Measurements from ENCODE around the gene ACTG1.
A peak's percentile ranks its signal among the peaks of the same experiment; 100 is the strongest.

The ACTG1 gene

GRCh38 chr17:81524865-81525159, 12.2 kb upstream of the ACTG1 start:
- TF ChIP-seq, protein P1, sequence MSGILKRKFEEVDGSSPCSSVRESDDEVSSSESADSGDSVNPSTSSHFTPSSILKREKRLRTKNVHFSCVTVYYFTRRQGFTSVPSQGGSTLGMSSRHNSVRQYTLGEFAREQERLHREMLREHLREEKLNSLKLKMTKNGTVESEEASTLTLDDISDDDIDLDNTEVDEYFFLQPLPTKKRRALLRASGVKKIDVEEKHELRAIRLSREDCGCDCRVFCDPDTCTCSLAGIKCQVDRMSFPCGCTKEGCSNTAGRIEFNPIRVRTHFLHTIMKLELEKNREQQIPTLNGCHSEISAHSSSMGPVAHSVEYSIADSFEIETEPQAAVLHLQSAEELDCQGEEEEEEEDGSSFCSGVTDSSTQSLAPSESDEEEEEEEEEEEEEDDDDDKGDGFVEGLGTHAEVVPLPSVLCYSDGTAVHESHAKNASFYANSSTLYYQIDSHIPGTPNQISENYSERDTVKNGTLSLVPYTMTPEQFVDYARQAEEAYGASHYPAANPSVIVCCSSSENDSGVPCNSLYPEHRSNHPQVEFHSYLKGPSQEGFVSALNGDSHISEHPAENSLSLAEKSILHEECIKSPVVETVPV (CRISPR knock-in tag; IDR thresholded peaks at IDR 0.05), result no peak
- TF ChIP-seq ZC3H10 (CRISPR knock-in tag; IDR thresholded peaks at IDR 0.05), result no peak
- no peak for TF ChIP-seq ZNF70 (CRISPR knock-in tag; IDR thresholded peaks at IDR 0.05)
- no peak for TF ChIP-seq TCF4 (CRISPR knock-in tag; IDR thresholded peaks at IDR 0.05; ENCODE audit: borderline replicate concordance)
- no peak for TF ChIP-seq SNAI2 (CRISPR knock-in tag; IDR thresholded peaks at IDR 0.05)
- TF ChIP-seq CSDC2 (CRISPR knock-in tag; IDR thresholded peaks at IDR 0.05), result no peak
- no peak for TF ChIP-seq GLIS3 (CRISPR knock-in tag; IDR thresholded peaks at IDR 0.05)
- no peak for TF ChIP-seq ARNTL (CRISPR knock-in tag; IDR thresholded peaks at IDR 0.05; ENCODE audit: borderline replicate concordance, low read depth)
- TF ChIP-seq ZFP3 (CRISPR knock-in tag; IDR thresholded peaks at IDR 0.05), result no peak
- no peak for TF ChIP-seq ZFP30 (CRISPR knock-in tag; IDR thresholded peaks at IDR 0.05)
- no peak for TF ChIP-seq TOX (CRISPR knock-in tag; IDR thresholded peaks at IDR 0.05; ENCODE audit: borderline replicate concordance)
- no peak for TF ChIP-seq ISL1 (CRISPR knock-in tag; IDR thresholded peaks at IDR 0.05)
- no peak for TF ChIP-seq POU6F1 (CRISPR knock-in tag; IDR thresholded peaks at IDR 0.05; ENCODE audit: borderline replicate concordance, low read depth)
- TF ChIP-seq ZNF8 (CRISPR knock-in tag; IDR thresholded peaks at IDR 0.05), result no peak
- TF ChIP-seq PPARA (CRISPR knock-in tag; IDR thresholded peaks at IDR 0.05; ENCODE audit: borderline replicate concordance), result no peak
- ATAC-seq, result no peak

DNA sequence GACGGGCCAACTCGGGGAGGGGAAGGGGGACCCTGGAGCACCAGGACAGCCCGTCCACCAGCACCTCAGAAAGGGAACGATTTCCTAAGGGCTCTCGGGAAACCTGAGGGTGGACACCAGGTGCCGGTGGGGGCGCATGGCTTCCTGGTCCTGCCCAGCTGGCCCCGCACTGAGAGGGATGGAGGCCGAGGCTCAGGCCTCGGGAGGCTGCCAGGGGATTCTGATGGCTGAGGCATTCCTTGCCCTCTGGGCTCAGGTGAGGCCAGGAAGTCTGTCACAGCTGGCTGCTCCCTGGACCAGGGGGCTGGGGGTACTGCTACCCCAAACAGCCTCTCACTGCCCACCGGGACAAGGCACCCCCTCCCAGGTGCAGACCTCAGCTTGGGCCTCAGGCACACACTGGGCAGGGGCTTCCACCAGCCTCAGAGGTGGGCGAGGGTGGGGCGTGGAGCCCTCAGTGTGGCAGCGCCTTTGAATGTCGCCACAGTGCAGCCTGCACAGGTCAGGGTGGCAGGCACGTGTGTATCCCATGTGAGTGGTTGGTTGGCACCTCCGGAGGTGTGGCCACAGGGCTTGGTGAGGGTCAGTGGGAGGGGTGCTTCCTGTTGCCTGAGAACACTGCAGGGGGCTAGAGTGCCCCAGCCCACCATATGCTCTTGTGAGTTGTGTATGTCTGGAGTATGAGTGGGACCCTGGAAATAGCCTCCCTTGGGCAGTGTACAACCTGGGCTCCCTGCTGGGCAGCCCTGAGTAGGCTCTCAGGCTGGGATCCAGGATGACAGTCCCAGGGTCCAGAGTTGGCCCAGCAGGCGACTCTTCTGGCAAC, 11.7 kb upstream of the ACTG1 start:
- TF ChIP-seq GLIS3 (CRISPR knock-in tag; IDR thresholded peaks at IDR 0.05) (no peak), ARNTL (CRISPR knock-in tag; IDR thresholded peaks at IDR 0.05; ENCODE audit: borderline replicate concordance, low read depth) (no peak), PATZ1 (CRISPR knock-in tag; IDR thresholded peaks at IDR 0.05; ENCODE audit: borderline replicate concordance) (no peak), BACH2 (CRISPR knock-in tag; IDR thresholded peaks at IDR 0.05; ENCODE audit: borderline replicate concordance) (no peak), ZC3H10 (CRISPR knock-in tag; IDR thresholded peaks at IDR 0.05) (no peak), PPARA (CRISPR knock-in tag; IDR thresholded peaks at IDR 0.05; ENCODE audit: borderline replicate concordance) (no peak), TOX (CRISPR knock-in tag; IDR thresholded peaks at IDR 0.05; ENCODE audit: borderline replicate concordance) (no peak), ISL1 (CRISPR knock-in tag; IDR thresholded peaks at IDR 0.05) (no peak), OSR1 (CRISPR knock-in tag; IDR thresholded peaks at IDR 0.05) (no peak), ZNF565 (CRISPR knock-in tag; conservative IDR thresholded peaks at IDR 0.05; ENCODE audit: low read depth) (no peak), POU6F1 (CRISPR knock-in tag; IDR thresholded peaks at IDR 0.05; ENCODE audit: borderline replicate concordance, low read depth) (no peak)
- TF ChIP-seq, protein P1 (CRISPR knock-in tag; IDR thresholded peaks at IDR 0.05), result no peak
- peak; percentile 1 for ATAC-seq

- no peak for TF ChIP-seq BACH2 (CRISPR knock-in tag; IDR thresholded peaks at IDR 0.05; ENCODE audit: borderline replicate concordance)
- ATAC-seq, result peak; percentile 51
These were observed 10.9 kb upstream of the ACTG1 start for GRCh38 chr17:81523402-81524038.
